Measurements from ENCODE around the gene KCNMA1. TPM values are rescaled to one million over a fixed set of nuclear protein-coding genes. Genes with fewer than 3 reads are reported as not detected.

Gene KCNMA1
- total RNA-seq, 1 donor from 2014 or later, result 0.51 TPM

DNA sequence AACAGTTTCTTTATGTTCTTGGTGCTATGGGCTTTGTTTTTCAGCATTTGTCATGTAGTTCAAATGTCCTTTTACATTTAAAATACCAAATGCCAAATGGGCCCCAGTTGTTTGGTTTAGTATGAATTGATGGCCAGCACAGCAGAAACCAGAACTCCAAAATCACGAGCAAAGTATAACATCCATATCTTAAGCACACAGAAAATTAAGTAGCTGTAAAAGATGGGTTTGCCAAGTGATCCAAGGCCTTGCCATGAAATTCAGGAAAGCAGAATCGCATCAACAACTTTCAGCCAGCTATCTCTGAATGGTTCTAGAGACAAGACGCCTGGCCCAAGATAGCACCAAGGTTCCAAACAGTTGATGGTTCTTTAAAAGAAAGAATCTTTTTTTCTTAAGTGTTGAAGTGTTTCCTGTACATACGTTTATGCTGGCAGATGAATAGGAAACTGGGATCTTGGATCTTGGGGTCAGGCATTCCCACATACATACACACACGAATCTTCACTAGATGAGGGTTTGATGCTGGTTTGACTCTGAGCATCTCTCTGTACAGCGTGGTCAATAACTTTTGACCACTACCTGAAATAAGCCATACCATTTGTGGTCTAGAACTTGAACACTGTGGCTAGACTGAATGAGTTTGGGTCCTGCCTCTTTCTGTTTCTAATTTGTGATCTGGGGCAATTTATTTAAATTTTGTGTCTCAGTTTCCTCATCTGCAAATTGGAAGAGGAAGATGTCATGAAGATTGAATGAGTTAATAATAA, 711.8 kb downstream of the KCNMA1 start:
- DNase-seq (ENCODE audit: low read depth in 2 of 2), result no peak

DNA sequence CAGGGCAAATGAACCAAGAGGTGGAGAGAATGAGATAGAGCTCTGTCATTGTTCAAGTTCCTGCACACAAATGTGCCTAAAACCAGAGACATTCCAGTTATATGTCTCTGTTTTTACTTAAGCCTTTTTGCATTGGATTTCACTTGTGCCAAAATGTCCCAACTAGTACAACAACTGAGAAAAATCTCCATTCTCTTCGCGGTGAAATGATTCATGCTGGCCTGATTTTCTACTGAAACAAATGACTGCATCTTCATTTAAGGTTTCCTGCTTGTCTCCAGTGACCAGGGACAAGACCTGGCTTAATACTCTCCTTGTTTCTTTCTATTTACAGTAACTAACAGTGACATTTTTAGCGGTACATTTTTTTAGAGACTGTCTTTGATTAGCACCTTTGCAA, 714.9 kb downstream of the KCNMA1 start:
- DNase-seq (ENCODE audit: low read depth in 2 of 2), result no peak

DNA sequence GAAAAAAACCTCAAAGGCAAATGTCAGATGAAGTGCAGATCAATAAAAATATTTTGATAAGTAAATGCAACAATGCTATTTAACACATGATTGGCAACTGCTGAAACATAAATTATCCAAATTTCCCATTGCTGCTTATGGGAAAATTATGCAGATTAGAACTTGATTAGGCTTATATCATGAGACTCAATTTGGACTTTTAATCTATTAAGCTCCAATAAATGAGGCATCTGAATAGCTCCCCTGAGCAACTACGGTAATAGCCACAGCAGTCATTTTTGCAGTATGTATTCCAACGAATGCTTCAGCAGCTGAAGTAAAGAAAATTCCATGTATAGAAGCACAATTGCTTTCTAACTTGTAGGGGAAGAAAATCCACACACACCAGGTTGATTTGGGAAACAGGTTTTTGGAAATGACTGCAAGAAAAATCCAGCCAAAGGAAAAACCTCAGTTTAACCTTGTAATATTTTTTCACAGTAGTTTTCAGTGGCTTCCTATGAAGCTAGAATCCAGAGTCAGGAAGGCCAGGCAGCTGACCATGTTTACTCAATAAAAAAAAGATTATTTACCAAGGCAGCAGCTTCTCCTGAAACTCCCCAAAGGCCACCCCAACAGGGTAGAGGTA, 716.1 kb downstream of the KCNMA1 start:
- no peak for DNase-seq (ENCODE audit: low read depth in 2 of 2)

DNA sequence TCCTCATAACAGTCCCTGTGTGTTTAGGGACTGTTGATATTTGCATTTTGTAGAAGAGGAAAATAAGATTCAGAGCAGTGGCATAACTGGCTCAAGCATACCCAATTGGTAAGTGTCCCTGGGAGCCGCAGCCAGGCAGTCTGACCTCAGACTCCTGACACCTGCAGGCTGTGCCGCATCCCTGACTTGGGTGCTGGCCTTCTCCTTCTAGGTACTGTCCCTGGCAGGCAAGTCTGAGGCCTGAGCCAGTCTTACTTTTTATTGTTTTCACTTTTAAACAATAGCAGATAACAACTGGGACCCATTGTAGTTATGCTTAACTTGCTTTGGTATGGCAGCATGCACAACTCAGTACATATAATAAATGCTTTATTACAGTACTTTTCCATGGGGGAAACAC, 717.0 kb downstream of the KCNMA1 start:
- DNase-seq (ENCODE audit: low read depth in 2 of 2), result no peak

DNA sequence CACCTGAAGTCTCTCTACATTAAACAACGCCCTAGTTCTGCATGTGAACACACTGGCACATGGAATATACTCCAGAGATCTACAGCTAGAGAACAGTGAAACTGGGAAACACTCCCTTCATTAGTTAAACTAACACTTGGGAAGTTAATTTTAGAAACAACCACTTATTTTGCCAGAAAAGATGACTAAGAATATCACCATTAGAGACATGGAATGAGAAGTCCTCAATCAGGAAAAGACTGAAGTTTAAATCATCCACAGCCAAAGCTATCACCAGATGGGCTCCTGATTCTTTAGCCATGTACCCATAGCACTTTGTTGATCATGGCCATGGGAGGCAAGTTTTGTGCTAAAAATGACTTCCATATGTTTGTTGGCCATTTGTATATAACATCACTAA, 719.5 kb downstream of the KCNMA1 start:
- DNase-seq (ENCODE audit: low read depth in 2 of 2), result no peak

DNA sequence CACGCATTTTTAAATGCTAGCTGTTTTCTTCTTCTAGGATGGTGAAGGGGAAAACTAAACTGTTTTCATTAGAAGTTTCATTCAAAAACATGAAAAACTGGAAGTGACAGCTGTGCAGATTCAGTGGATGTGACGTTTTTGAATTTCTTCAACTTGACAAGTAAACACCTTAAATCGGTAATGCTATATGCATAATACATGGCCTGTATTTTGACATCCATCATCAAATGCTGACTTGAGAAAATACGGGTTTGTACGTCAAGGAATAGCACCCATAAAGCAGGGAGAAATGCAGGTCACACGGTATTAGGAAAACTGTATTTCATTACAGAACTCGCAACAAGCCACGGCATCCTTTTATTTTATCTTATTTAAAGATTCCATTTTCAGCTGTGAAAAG, 720.5 kb downstream of the KCNMA1 start:
- no peak for DNase-seq (ENCODE audit: low read depth in 2 of 2)

DNA sequence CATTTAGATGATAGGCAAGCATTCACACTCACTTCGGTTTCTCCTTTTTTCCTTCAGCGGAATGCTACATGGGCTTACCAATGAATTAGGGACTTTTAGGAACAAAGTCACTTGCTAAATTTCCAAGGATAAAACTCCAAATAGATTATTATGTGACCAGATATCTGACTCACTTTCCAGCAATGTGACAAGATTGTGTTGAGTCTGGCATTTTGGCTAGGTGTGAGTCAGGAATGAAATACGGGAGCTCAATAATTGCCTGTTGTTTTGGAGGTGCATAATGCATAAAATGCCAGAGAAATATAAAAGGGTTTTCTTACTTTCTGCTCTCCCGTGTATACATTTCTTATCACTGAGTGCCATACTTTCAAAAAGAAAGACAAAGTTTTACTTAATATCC, 721.1 kb downstream of the KCNMA1 start:
- DNase-seq (ENCODE audit: low read depth in 2 of 2), result no peak

DNA sequence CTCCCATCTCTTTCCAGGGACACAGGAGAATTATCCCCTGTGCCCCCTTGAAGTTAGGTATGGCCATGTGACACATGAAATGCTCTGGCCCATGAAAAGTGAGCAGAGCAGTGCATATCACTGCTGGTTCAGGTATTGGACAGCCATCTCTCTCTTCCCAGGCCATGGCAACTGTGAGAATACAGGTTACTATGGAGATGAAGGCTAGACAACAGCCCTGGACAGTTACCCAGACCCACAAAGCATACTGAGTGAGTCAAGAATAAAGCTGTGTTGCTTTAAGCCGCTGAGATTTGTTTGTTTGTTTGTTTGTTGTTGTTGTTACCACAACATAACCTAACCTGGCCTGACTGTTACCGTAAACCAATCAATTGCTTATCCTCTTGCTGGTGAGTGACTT, 722.3 kb downstream of the KCNMA1 start:
- no peak for DNase-seq (ENCODE audit: low read depth in 2 of 2)

DNA sequence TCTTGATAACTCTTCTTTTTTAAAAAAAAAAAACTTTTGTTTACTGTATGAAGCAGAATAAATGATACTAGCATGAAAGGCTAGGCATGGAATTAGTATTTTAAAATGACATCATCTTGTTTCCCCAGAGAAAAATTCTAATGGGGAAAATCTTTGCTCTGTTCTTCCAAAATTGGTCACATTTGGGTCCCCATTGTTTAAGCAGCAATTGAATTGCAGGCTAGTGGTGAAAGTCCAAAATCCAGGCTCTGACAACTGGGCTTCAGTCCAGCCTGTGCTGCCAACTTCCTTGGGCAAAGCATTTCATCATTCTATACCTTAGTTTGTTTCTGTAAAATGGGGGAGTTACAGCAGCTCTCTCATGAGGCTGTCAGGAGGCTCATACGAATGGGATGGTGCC, 726.4 kb downstream of the KCNMA1 start:
- no peak for DNase-seq (ENCODE audit: low read depth in 2 of 2)

DNA sequence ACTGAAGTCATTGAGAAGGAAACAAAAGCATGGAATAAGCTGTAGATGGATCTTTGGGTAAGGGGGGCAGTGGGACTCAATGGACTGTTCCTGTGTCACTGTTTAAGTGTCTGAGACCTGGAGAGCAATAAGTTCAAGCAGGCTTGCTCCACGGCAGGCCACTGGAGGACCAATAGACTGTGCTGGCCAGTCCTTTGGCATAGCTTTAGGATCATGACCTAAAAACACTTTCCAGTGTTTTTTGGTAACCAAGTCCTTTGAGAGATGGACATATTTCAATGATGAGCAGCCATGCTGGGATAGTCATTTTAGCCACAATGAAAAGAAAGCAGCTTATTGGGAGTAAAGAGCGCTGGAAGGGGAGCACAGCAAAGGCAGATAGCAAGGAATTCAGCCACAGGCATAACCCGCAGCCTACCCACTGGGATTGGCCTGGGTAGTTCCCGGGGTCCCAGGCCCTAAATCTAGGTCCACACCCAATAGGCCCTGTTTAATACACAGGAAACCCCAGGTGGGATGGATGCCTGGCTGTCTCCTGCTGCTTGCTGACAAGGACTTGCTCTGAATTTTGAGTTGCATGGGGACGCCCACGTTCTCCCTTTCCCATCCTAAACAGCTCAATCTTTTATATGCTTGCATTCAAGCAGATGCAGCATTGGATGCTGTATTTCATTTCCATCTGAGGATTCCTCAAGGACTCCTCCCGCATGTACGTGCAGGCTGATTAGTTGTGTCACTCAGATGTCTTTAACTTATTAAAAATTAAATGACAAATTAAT, 727.2 kb downstream of the KCNMA1 start:
- DNase-seq (ENCODE audit: low read depth in 2 of 2), result no peak

DNA sequence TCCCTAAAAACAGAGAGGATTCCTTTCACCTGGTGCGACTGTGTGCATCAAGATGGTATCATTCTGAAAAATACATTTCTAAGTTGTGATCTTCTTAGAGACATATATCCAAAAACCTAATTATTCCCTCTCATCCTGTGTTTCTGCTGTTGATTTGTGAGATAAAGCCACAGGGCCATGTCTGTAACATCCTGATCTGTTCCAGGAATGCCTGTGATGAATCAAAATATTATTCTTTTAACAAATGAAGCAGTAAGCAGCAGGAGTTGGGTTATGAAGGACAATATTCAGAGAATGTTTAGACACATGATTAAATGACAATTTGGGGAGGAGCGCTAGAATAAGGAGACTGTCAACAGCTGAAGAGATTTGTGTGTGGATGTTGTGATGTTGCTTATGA, 731.4 kb downstream of the KCNMA1 start:
- no peak for DNase-seq (ENCODE audit: low read depth in 2 of 2)

DNA sequence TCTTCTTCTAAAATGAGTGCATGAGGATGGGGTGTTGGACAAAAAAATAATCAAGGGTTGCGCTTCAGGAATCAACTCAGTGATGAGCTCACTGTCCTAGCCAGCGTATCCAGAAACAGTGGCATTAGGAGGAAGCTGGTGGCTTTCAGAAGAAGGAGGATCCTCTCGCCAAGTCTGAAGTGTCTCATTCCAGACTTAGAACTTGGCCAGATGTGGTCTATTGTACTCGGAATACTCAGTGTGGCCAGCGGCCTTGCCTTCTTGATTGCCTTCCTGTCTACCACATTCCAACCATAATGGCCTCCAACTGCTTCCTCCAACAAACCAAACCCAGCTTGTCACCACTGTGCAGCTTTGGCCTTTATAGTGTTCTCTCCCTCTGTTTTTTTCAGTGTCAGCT, 732.4 kb downstream of the KCNMA1 start:
- DNase-seq (ENCODE audit: low read depth in 2 of 2), result no peak

DNA sequence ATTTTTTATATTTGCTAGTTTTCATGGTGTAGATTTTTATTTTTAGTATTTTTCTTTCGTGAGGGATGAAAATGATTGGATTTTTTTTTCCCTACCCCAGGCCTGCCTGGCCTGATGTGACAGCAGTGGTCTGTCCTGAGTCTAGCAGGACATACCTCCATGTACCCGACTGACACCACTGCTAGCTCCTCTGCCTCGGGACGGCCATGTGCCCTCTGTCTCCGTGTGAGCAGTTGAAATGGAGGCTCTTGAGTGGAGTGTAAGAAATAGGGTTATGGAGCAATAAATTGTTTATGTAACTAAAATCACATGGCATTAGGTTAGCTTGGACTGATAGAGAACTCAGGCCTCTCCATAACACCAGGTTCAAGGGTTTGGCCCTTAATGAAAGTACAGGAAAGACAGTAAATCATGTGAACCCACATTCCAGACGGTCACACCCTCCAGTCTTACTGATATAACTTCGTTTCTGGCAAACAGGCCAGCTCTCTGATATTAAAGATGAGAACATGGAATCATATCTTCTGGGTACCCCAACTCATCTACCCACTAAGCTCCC, 734.1 kb downstream of the KCNMA1 start:
- DNase-seq (ENCODE audit: low read depth in 2 of 2), result no peak

DNA sequence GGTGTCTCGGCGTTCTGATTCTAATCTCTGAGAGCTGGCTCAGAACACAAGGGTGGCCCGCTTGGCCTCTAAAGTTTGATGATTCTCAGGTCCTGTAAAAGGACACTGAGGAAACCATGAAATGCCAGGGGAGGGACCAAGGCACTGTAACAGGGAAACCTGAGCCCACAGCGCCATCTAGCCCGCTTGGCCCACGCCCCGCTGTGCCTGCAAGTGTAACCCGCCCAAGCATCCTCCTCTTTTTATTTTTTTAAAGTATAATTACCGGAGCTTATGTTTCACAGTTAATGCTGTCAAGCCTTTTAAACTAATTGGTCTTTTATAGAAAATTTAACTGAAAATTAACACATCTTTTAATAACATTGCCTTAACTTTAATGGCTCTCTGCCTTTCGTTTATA, 734.7 kb downstream of the KCNMA1 start:
- no peak for DNase-seq (ENCODE audit: low read depth in 2 of 2)

DNA sequence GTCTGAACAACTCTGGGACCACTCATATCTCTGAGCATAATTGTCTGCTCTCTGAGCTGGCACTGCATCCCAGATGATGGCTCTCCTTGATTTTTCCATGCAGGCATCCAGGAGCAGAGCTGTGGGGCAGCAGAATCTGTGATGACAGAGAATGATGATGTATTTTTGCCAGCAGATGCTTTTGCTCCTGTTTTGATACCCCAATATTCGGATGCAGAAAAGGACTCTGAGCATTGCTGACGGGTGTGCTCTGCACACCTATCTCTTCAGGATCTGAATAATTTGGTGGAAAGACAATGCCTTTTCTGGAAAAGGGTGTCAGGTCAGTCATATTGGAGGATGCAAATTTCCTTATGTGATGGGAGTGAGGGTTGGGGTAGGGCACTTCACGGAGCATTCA, 735.9 kb downstream of the KCNMA1 start:
- DNase-seq (ENCODE audit: low read depth in 2 of 2), result no peak

DNA sequence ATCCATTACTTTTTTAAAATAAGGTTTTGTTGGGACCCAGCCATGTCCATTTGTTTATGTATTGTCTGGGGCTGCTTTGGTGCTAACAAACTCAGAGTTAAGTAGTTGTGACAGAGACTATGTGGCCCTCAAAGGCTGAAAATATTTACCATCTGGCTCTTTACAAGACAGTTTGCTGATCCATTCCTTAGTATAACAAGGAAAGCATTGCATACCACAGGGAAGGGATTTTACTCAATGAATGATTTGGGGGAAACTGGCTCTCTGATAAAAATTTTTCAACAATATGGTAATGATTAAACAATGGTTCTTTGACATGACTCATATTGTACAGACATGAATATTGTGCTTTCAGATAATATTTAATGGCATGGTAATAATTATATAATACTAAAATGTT, 738.1 kb downstream of the KCNMA1 start:
- no peak for DNase-seq (ENCODE audit: low read depth in 2 of 2)

DNA sequence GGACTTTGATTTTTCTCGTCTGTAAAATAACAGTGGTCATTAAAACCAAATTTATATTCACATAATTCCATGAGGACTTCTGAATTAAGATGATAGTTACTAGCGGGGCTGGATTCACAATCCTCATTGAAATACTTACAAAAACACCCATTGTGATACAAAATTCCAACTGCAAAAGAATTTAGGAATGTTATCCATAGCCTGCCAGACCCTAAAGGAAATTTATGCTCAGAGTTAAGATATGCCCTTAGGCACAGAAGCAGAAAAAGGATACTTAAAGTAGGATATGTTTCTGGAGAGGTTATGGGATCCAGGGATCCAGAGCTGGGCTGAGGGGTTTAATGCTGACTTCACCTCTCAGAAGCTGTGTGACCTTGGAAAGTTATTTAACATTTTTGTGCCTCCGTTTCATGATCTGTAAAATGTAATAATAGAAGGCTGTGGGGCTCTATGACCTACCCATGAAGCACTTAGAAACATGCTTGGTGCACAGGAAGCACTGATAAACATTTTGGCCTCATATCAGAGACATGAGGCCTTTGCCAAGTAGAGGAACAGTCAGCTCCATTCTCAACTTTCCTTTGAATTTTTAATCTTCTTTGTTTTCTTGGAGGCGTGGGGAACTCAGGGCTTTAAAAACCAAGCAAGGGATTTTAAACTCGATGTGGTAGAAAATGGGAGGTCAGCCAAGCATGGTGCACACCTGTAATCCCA, 744.7 kb downstream of the KCNMA1 start:
- no peak for DNase-seq (ENCODE audit: low read depth in 2 of 2)

DNA sequence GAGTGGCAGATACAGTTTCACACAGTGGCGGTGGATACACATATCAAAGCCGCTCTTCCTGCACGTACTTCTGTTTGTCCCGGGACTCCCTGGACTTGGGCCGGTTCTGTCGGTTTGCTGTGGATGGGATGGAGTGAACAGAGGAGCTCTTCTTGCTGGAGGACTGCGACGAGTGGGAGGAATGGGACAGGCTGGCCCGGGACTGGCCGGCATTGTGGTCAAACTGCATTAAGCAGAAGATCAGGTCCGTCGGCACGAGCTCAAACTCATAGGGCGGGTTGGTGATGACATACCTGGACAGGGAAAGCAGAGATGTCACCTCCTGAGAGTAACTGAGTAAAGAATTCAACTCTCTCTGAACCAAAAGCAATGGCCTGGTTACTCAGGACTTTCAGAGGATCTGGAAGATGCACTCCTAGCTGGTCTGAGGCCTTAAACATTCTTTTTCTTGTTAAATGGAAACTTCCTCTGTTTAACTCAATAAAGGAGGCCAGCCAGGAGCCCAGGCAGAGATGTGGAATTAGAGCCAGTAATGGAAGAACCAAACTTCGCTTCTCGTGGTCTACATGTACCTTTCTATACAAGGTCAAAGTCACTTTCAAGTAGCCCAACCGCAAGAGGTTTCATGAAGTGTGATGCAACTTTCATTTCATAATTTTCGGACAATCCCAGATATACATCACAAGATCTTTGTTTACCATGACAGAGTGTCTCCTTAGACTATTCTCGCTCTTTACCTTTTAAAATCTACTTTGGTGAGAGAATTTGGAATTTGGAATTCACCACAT, 750.2 kb downstream of the KCNMA1 start:
- DNase-seq (ENCODE audit: low read depth in 2 of 2), result no peak

DNA sequence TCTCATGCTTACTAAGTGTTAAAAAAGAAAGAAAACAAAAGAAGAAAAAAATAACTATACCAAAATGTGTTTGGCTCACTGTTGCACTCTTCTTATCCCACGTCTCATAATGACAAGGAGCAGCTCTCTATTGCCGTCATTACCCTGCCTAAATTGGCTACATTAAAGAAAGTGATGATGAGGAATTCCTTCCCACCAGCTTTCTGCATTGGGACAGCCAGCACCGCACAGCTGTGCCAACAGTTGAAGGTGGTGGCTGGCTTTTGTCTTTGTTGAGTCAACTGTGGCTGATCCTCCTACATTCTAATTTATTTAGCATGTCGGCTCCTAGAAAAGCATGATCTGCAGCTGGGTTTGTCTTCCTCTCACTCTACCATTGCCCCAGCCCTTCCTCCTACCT, 751.8 kb downstream of the KCNMA1 start:
- DNase-seq (ENCODE audit: low read depth in 2 of 2), result no peak

DNA sequence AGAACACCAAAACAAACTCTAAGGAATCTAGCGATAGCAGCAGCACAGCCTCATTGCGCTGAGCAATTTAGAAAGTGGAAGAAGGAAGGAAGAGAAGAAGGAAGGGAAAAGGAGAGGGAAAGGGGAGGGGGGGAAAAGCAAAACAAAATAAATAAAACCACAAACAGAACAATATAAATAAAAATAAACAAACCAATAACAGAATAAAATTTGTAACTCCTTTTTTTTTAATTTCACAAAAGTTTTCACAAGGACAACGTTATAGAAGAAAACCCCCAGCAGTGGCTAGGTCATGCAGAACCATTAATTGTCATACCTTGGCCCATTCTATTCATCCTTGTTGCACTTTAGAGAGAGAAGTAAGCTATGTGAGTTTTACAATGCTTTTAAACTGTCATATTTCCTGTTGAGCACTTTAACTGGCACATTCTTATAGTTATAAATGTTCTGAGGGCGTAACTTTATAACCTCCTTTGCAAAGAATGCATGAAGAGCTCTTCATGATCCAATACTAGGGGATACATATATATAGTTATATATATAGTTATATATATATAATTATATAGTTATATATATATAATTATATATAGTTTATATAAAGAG, 752.8 kb downstream of the KCNMA1 start:
- DNase-seq (ENCODE audit: low read depth in 2 of 2), result no peak

DNA sequence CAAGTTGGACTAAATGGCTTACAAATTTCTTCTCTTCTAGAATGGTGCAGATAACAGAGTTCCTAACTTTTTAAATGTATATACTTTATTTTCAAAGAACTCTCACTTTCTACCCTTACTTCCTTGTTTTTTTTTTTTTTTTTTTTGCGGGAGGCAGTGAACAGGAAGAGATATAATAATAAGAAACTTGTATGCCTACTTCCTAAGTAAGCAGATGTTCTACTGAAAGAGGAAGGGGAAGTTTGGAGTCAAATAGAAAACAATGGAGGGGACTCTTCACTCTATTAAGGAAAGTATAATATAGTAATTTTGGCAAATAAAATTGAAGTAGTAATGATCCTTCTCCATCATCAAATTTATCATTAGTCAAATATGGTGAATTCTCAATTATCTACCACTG, 754.0 kb downstream of the KCNMA1 start:
- no peak for DNase-seq (ENCODE audit: low read depth in 2 of 2)

Data from dermis microvascular lymphatic vessel endothelial cell (primary cell).